SK-N-MC (cell line): ENCODE results near the gene ITGB2.

Experiments used
- EZH2 ChIP-seq: fragments of 200-600 bp; sonication (generic); IDR thresholded peaks from one replicate; pipeline ENCODE4 v1.6.1; 2017; ENCODE audit warnings: antibody characterized with exemption
- POLR2AphosphoS5 ChIP-seq: IDR thresholded peaks from 2 replicates; pipeline ENCODE4 v1.6.1; 2012; ENCODE audit warnings: mild to moderate bottlenecking, low read depth, low read length, borderline replicate concordance

DNA sequence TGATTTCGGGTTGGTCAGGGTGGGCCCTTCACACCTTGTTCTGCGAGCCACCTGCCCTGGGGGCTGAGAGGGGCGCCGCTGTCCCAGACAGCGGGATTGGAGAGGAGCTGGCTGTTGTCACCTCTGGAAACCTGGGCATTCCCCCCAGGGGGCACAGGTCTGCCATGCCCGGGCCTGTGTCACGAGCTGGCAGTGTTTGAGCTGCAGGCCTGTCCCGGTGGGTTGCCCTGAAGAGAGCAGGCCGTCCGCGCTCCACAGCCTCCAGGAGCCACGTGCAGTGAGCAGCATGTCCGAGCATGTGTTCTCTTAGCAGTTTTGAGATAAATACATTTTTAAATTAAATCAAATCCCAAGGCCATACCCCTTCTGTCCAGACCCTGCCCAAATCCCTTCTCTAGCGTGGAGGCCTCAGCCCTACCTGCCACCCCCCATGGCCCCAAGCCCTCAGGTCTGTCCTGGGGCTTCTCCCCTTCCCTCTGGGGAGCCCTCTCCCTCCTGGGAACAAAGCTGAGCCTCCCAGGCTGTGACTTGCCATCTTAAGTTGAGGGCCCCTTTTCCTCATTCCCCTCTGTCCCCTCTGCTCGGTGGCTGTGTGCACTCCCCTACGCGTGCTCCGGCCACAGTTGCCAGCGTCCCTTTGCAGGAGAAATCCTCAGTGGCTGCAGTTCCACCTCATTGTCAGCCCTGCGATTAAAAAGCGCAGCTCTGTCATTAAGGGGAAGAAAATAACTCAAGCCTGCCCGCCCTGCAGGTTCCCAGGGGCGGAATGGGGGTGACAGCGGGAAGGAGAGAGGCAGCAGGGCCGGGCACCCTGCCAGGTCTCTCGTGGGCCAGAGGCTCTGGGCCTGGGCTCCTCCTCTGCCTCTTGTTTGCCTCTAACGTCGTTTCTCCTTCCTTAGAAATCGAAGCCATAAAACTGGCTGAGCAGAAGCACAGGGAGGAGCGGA, 45.7 kb upstream of the ITGB2 start:
- TF ChIP-seq EZH2 (no peak), POLR2AphosphoS5 (no peak)
